Measurements from ENCODE around the gene NODAL.

Gene NODAL

DNA sequence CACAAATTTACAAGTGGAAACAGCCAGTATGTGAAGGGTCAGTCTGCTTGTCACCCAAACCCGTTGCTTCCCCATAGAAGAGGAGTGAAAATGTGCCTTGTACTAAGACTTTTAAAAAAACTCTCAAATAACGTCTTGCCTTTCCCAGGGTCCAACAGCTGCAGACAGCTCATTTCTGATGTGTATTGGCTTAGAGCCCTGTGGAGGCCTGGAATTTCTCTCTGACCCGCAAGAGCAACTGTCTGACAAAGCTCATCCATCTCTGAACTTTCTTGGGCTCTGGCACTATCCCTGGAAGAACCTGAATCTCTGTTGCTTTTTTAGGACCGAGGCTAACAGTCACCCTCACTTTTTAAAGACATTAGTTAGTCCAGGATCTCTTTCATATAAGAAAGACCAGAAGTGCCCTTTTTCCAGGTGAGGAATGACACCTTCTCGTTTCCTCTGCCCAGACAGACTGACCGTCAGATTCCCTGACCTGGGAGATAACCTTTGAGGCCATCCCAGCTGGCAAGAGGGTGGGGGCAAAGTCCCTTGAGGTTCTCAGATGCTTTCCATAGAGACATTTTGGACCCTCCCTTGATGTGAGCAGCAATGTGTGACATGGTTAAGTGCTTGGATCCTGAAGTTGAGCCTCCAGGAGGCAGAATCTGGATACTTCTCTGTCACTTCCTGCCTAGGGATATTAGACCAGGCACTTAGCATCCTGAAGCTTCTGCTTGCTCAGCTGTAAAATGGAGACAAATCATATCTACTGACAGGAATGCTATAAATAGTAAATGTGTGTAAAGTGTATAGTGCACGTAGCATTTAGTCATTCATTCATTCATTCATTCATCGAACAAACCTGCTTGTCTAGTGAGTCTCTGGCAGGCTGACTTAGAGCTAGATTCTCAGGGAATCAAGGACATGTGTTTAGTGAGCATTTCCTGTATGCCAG is 4.5 kb upstream of the NODAL start:
- peaks cover 5 to 12% (median 7%) of the 10 kb centered on the region in 11 experiments for H3K9me3 ChIP-seq (replicated peaks in 1 of 11)
- no peak overlapping the region for H3K4me3 ChIP-seq
- TF ChIP-seq Cebpa-rat (IDR thresholded peaks at IDR 0.05) = no peak
- no peak overlapping the region for H3K4me2 ChIP-seq
- no peaks in the 10 kb centered on the region; a peak in 1 of 22 replicates for H3K36me3 ChIP-seq
- H3K27ac ChIP-seq = no peak overlapping the region
- H3K4me1 ChIP-seq = no peaks in the 10 kb centered on the region
- peaks cover 24 to 31% (median 26%) of the 10 kb centered on the region in 11 experiments for H3K27me3 ChIP-seq
- peaks cover 0 to 13% (median 0%) of the 10 kb centered on the region in 11 experiments; a peak in 4 of 22 replicates for H4K20me1 ChIP-seq
- no peak overlapping the region for H3K9ac ChIP-seq

- Histone ChIP-seq H3K27ac (no peak overlapping the region), H3K9me3 (replicated peaks in 1 of 11) (peaks cover 14 to 24% (median 18%) of the 10 kb centered on the region in 11 experiments), H3K4me1 (no peaks in the 10 kb centered on the region), H3K27me3 (peaks cover 36 to 43% (median 39%) of the 10 kb centered on the region in 11 experiments), H3K36me3 (no peaks in the 10 kb centered on the region; a peak in 1 of 22 replicates), H4K20me1 (peaks cover 0 to 22% (median 0%) of the 10 kb centered on the region in 11 experiments; a peak in 5 of 22 replicates), H3K4me3 (no peak overlapping the region), H3K4me2 (no peak overlapping the region), H3K9ac (no peak overlapping the region)
- no peak for TF ChIP-seq Cebpa-rat (IDR thresholded peaks at IDR 0.05)
Measured at GRCh38 chr10:70444744-70445143, 3.3 kb upstream of the NODAL start.

- Histone ChIP-seq H3K27ac (no peak overlapping the region), H3K4me1 (no peaks in the 10 kb centered on the region), H3K9me3 (replicated peaks in 1 of 11) (peaks cover 14 to 25% (median 18%) of the 10 kb centered on the region in 11 experiments), H3K9ac (no peak overlapping the region), H3K36me3 (no peaks in the 10 kb centered on the region; a peak in 1 of 22 replicates), H3K4me3 (no peak overlapping the region), H3K27me3 (peaks cover 47 to 64% (median 57%) of the 10 kb centered on the region in 11 experiments), H3K4me2 (no peak overlapping the region), H4K20me1 (peaks cover 0 to 22% (median 0%) of the 10 kb centered on the region in 11 experiments; a peak in 5 of 22 replicates)
- TF ChIP-seq Cebpa-rat (IDR thresholded peaks at IDR 0.05) = no peak
Measured at GRCh38 chr10:70442332-70442988, 979 bp upstream of the NODAL start.

GRCh38 chr10:70441895-70442309 is 421 bp upstream of the NODAL start:
- no peak overlapping the region for H3K4me3 ChIP-seq
- no peak overlapping the region for H3K9ac ChIP-seq
- peaks cover 14 to 25% (median 18%) of the 10 kb centered on the region in 11 experiments for H3K9me3 ChIP-seq (replicated peaks in 1 of 11)
- H3K27me3 ChIP-seq = peaks cover 47 to 67% (median 57%) of the 10 kb centered on the region in 11 experiments
- H3K36me3 ChIP-seq = no peaks in the 10 kb centered on the region; a peak in 1 of 22 replicates
- peaks cover 0 to 22% (median 0%) of the 10 kb centered on the region in 11 experiments; a peak in 5 of 22 replicates for H4K20me1 ChIP-seq
- no peak for TF ChIP-seq Cebpa-rat (IDR thresholded peaks at IDR 0.05)
- H3K4me2 ChIP-seq = no peak overlapping the region
- no peak overlapping the region for H3K27ac ChIP-seq
- no peaks in the 10 kb centered on the region for H3K4me1 ChIP-seq

- no peak overlapping the region; a peak in 2 of 20 replicates for H3K4me3 ChIP-seq
- H4K20me1 ChIP-seq = peaks cover 0 to 22% (median 0%) of the 10 kb centered on the region in 11 experiments; a peak in 5 of 22 replicates
- TF ChIP-seq Cebpa-rat (IDR thresholded peaks at IDR 0.05) = no peak
- H3K9ac ChIP-seq = no peak overlapping the region
- H3K4me2 ChIP-seq = no peak overlapping the region
- peaks cover 0 to 6% (median 0%) of the 10 kb centered on the region in 11 experiments; a peak in 4 of 22 replicates for H3K36me3 ChIP-seq
- peaks cover 47 to 67% (median 57%) of the 10 kb centered on the region in 11 experiments for H3K27me3 ChIP-seq
- H3K9me3 ChIP-seq (replicated peaks in 1 of 11) = peaks cover 14 to 25% (median 18%) of the 10 kb centered on the region in 11 experiments
- H3K27ac ChIP-seq = no peak overlapping the region
- H3K4me1 ChIP-seq = no peaks in the 10 kb centered on the region
Measured at GRCh38 chr10:70440296-70441160, 953 bp downstream of the NODAL start.

GRCh38 chr10:70437721-70438120 is 3.8 kb downstream of the NODAL start:
- no peak overlapping the region for H3K9ac ChIP-seq
- H3K27ac ChIP-seq = no peak overlapping the region
- H3K36me3 ChIP-seq = peaks cover 0 to 11% (median 0%) of the 10 kb centered on the region in 11 experiments; a peak in 5 of 22 replicates
- H3K4me3 ChIP-seq = no peak overlapping the region
- TF ChIP-seq Cebpa-rat (IDR thresholded peaks at IDR 0.05) = no peak
- peaks cover 3 to 16% (median 13%) of the 10 kb centered on the region in 10 experiments for H3K4me1 ChIP-seq
- peaks cover 0 to 32% (median 0%) of the 10 kb centered on the region in 11 experiments; a peak in 8 of 22 replicates for H4K20me1 ChIP-seq
- peaks cover 14 to 25% (median 18%) of the 10 kb centered on the region in 11 experiments for H3K9me3 ChIP-seq (replicated peaks in 1 of 11)
- peaks cover 41 to 55% (median 46%) of the 10 kb centered on the region in 11 experiments for H3K27me3 ChIP-seq
- H3K4me2 ChIP-seq = no peak overlapping the region

DNA sequence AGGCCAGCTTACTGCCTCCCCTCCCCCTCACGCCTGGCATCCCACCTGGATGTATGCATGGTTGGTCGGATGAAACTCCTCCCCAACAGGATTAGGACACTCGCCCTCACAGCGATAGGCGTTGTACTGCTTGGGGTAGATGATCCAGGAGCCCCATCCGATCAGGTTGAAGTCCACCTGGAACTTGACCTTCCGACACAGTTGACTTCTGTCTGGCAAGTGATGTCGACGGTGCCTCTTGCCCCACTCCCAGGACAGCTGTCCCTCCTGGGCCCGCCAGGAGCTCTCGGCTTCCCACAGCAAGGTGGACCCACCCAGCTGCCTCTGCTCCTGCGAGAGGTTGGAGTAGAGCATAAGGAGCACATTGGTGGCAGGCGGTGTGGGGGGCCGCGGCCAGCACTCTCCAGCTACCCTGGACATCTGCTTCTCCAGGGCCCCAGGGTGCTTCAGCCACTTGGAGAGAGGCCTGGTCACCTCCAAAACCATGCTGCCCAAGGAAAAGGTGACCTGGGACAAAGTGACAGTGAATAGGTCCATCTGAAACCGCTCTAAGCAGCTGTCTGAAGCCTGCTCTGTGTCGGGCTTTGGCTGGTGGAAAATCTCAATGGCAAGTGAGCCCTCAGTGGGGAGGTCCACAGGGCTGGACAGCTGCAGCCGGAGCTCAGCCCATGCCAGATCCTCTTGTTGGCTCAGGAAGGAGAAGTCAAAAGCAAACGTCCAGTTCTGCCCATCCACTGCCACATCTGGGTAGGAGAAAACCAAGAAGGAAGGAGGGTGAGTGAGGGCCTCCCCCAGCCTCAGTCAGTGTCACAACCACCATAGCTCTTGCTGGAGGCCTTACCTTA is 6.0 kb downstream of the NODAL start:
- H4K20me1 ChIP-seq = peaks cover 0 to 37% (median 6%) of the 10 kb centered on the region in 11 experiments; a peak in 9 of 22 replicates
- peaks cover 0 to 21% (median 6%) of the 10 kb centered on the region in 11 experiments; a peak in 11 of 22 replicates for H3K36me3 ChIP-seq
- no peak overlapping the region for H3K4me3 ChIP-seq
- peaks cover 4 to 8% (median 5%) of the 10 kb centered on the region in 11 experiments for H3K9me3 ChIP-seq (replicated peaks in 1 of 11)
- no peak for TF ChIP-seq Cebpa-rat (IDR thresholded peaks at IDR 0.05)
- peaks cover 19 to 32% (median 24%) of the 10 kb centered on the region in 11 experiments for H3K27me3 ChIP-seq
- peaks cover 23 to 37% (median 30%) of the 10 kb centered on the region in 10 experiments for H3K4me1 ChIP-seq
- no peak overlapping the region for H3K4me2 ChIP-seq
- H3K9ac ChIP-seq = no peak overlapping the region
- H3K27ac ChIP-seq = no peak overlapping the region

All from BLaER1 treated with 17β-estradiol and CSF1 and Interleukin-3, amounts not matched to agents 10 nM and 100 nM (cell line).